ENCODE results near the gene FIGNL1.
A peak's percentile ranks its signal among the peaks of the same experiment; 100 is the strongest.
"Not testable (repeated sequence)": the region's sequence is repeated elsewhere in the genome, so short reads cannot be mapped to it uniquely, and the experiment has no call there.

FIGNL1 gene

DNA sequence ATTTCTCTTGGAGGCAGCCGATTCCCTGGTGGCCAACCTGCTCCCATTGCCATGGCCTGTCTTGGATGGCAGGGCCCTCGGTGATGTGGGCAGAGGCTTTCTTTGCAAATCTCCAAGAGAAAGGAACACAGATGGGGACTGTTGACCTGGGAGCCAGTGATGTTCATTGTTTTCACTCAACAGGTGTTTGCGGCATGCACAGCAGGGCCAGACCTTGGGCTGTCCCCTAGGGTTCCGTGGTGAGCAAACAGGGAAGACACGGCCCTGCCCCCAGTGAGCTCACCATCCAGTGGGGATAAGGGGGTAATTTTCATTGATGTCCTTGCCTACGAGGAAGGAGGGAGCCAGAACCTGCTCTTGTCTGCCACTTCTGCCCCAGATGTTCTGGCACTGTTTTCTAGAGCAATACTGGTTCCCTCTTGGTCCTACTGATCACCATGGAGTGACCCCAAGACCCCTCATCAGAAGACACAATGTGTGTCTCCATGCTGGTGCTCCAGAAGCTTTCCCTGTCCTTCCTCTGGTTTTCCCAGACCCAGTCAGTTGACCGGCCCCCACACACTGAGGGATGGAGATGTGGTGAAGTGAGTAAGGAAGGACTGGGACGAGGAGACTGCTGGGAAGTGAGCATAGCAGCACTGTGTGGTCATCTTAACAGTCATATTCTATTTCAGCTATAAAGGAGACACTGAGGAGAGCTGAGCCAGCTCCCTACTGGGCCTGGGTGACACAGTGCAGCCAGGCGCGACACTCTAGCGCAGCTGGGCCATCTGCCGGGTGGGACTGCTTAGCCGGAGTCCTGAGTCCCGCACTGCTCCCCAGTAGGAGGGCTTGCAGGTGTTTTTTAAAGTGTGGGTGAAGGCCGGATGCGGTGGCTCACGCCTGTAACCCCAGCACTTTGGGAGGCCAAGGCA, 20.4 kb upstream of the FIGNL1 start:
- FAIRE-seq = no peak
- no peak for TF ChIP-seq POLR2AphosphoS5 (IDR thresholded peaks at IDR 0.05; ENCODE audit: low read depth, low read length)
- TF ChIP-seq POLR2A (IDR thresholded peaks at IDR 0.05; ENCODE audit: low read depth, low read length) = no peak
- no peak for TF ChIP-seq TAF1 (IDR thresholded peaks at IDR 0.05; ENCODE audit: borderline replicate concordance, low read depth, low read length)
- DNase-seq (ENCODE audit: insufficient read length) = no peak

DNA sequence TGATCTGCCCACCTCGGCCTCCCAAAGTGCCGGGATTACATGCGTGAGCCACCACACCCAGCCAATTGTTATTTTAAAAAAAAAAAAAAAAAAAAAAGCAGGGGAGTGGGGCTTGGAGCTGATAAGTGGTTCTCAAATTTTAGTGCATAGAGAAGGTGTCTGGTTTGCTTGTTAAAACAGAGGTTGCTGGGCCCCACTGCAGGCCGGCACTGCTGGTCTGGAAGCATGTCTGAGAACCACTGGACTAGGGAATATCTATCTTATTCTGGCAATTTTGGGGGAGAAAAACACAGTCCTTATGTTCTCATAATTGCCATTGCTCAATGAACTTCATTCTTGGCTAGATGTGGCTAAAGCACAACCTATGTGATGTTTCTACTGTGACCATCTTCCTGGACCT, 19.0 kb upstream of the FIGNL1 start:
- DNase-seq (ENCODE audit: insufficient read length) (no peak), FAIRE-seq (no peak)
- no peak for TF ChIP-seq POLR2A (IDR thresholded peaks at IDR 0.05; ENCODE audit: low read depth, low read length)
- TF ChIP-seq POLR2AphosphoS5 (IDR thresholded peaks at IDR 0.05; ENCODE audit: low read depth, low read length) = no peak
- TF ChIP-seq TAF1 (IDR thresholded peaks at IDR 0.05; ENCODE audit: borderline replicate concordance, low read depth, low read length) = no peak

DNA sequence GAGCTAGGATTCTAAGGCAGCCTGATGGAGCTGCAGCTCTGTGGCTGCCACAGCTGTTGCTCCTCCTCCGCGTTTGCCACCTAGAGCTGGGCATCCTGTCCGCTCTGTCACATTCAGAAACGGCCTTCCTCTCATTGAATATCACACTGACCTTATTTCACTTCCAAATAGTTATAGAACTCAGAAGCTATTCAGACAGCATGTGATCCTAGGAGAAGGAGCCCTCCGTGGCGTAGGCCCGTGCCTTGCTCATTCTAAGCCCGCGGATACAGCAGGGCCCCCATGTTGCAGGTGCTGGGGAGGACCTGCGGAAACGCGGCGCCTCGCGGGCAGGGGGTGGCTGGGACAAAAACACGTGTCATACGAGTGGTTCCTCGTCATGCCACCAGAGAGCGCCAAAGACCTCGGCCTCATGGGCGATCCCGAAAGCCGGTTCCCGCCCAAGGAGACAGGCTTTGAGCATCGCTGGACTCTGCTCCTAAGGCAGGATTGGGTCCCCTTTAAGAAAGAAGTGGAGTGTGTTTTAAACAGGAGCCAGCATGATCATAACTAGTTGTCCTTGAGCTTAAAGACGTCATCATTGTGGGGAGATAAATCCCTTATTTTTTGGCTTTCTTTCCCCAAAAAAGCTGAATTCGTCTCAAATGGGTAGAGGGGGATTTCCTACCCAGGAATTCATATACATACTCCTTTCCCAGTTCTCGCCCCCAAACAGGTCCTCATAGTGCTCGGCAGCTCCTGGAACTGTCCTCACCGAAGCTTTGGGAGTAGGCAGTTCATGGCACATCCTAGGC, 17.9 kb upstream of the FIGNL1 start:
- TF ChIP-seq POLR2A (IDR thresholded peaks at IDR 0.05; ENCODE audit: low read depth, low read length) (no peak), POLR2AphosphoS5 (IDR thresholded peaks at IDR 0.05; ENCODE audit: low read depth, low read length) (no peak), TAF1 (IDR thresholded peaks at IDR 0.05; ENCODE audit: borderline replicate concordance, low read depth, low read length) (no peak)
- FAIRE-seq (peak; percentile 74), DNase-seq (ENCODE audit: insufficient read length) (peak; percentile 51)

DNA sequence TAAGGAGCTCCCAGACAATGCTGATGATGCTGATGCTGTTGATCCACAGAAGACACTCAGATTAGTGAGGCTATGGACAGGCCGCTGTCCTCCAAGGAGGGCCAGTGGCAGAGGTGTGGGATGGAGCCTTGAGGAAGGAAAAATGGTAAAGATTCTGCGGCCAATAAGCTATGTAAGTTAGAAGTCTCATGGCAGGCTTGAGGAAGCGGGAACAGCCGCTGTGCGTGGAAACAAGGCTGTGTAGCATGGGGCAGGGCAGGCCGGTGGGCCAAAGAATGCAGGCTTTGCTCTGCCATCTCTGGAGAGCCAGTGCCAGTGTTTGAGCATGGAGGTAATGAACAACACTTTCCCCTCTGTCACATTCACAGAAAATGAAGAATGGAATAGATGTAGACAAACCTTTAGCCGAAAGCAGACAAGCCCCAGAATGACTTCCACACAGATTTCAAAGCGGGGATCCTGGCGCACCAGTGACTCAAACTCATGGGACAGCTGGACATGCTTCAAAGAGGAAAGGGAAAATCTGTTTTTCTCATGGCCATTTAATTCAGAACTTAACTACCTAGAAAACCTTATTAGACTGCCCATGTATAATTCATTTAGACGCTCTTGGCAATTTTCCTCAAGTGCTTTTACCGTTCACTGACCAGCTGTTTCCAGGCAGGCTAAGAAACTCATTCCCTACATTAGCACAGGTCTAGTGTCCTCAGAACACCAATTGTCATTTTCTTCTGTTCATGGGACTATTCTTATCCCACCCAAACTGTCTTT, 16.9 kb upstream of the FIGNL1 start:
- TF ChIP-seq POLR2AphosphoS5 (IDR thresholded peaks at IDR 0.05; ENCODE audit: low read depth, low read length) (no peak), TAF1 (IDR thresholded peaks at IDR 0.05; ENCODE audit: borderline replicate concordance, low read depth, low read length) (no peak), POLR2A (IDR thresholded peaks at IDR 0.05; ENCODE audit: low read depth, low read length) (no peak)
- DNase-seq (ENCODE audit: insufficient read length) = no peak
- no peak for FAIRE-seq

DNA sequence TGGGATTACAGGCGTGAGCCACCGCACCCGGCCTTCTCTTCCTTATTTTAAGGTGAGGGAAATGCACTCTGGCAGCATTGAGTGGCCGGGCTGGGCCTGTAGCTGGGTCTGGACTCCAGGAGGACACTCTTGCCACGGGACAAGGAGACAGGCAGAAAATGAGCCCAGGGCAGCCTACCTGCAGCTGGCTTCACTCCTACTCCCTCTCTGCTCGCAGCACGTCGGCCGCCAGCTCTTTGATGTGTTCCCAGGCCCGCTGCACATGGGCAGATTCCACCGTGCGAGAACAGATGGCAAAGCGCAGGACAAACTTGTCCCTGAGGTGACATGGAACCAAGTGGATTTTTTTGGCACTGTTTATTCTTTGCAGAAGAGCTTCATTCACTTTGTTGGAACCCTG, 12.9 kb upstream of the FIGNL1 start:
- FAIRE-seq = no peak

DNA sequence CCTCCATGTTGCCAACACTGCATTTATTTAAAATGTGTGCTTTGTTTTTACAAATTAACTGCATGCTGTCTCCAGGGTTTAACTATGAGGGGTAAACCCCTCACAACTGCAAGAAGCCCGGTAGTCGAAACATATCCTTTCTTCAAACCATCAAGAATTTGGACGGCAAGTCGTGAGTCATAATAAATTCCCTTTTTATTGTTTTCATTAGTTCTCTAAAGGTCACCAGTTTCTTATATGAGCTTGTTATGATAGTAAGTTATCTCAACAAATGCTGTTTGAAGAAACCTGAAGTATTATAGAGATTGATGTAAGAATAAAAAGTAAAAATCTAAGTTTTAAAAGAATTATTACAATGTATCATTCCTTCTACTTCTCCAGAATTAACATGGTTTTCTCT, 12.2 kb upstream of the FIGNL1 start:
- no peak for TF ChIP-seq POLR2A (IDR thresholded peaks at IDR 0.05; ENCODE audit: low read depth, low read length)
- no peak for TF ChIP-seq POLR2AphosphoS5 (IDR thresholded peaks at IDR 0.05; ENCODE audit: low read depth, low read length)
- no peak for TF ChIP-seq TAF1 (IDR thresholded peaks at IDR 0.05; ENCODE audit: borderline replicate concordance, low read depth, low read length)
- no peak for FAIRE-seq
- DNase-seq (ENCODE audit: insufficient read length) = no peak

More for the DNA sequence above, 12.9 kb upstream of the FIGNL1 start:
- TF ChIP-seq POLR2AphosphoS5 (IDR thresholded peaks at IDR 0.05; ENCODE audit: low read depth, low read length) = no peak
- no peak for TF ChIP-seq POLR2A (IDR thresholded peaks at IDR 0.05; ENCODE audit: low read depth, low read length)
- TF ChIP-seq TAF1 (IDR thresholded peaks at IDR 0.05; ENCODE audit: borderline replicate concordance, low read depth, low read length) = no peak
- no peak for DNase-seq (ENCODE audit: insufficient read length)

DNA sequence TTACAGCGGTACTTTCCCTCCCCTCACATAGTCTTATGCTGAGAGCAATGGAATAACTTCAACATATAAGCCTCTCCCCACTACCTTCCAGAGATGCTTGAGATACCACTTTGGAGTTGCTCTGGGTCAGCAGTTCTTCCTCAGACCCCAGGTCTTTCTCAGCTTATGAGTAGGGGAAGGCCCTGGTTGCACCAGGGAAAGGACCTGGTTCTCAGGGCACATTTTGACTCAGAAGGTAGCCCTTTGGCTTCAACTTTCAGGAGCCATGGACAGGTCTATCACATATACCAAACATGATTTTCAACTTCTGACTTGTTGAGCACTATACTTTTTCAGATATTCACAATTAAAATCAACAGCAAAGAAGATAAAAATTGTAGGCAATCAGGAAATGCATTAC, 11.5 kb upstream of the FIGNL1 start:
- DNase-seq (ENCODE audit: insufficient read length) (no peak), FAIRE-seq (no peak)
- no peak for TF ChIP-seq POLR2A (IDR thresholded peaks at IDR 0.05; ENCODE audit: low read depth, low read length)
- no peak for TF ChIP-seq TAF1 (IDR thresholded peaks at IDR 0.05; ENCODE audit: borderline replicate concordance, low read depth, low read length)
- no peak for TF ChIP-seq POLR2AphosphoS5 (IDR thresholded peaks at IDR 0.05; ENCODE audit: low read depth, low read length)

DNA sequence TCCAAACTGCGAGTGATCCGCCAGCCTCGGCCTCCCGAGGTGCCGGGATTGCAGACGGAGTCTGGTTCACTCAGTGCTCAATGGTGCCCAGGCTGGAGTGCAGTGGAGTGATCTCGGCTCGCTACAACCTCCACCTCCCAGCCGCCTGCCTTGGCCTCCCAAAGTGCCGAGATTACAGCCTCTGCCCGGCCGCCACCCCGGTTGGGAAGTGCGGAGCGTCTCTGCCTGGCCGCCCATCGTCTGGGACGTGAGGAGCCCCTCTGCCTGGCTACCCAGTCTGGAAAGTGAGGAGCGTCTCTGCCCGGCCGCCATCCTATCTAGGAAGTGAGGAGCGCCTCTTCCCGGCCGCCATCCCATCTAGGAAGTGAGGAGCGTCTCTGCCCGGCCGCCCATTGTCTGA, 9.0 kb upstream of the FIGNL1 start:
- not testable (repeated sequence) for DNase-seq (ENCODE audit: insufficient read length); FAIRE-seq

DNA sequence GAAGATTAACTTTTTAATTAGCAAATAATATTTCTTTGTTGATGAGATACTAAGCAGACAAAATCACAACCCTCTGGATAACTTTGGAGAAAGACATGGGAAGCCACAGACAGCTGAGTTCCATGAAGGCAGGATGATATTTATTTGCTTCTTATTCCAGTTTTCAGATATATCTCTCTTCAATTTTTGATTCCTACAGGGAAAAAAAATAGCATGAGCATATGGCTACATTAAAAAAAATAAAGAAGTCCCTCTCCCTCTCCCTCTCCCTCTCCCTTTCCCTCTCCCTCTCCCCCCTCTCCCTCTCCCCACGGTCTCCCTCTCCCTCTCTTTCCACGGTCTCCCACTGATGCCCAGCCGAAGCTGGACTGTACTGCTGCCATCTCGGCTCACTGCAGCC, 8.5 kb upstream of the FIGNL1 start:
- not testable (repeated sequence) for FAIRE-seq; DNase-seq (ENCODE audit: insufficient read length)

DNA sequence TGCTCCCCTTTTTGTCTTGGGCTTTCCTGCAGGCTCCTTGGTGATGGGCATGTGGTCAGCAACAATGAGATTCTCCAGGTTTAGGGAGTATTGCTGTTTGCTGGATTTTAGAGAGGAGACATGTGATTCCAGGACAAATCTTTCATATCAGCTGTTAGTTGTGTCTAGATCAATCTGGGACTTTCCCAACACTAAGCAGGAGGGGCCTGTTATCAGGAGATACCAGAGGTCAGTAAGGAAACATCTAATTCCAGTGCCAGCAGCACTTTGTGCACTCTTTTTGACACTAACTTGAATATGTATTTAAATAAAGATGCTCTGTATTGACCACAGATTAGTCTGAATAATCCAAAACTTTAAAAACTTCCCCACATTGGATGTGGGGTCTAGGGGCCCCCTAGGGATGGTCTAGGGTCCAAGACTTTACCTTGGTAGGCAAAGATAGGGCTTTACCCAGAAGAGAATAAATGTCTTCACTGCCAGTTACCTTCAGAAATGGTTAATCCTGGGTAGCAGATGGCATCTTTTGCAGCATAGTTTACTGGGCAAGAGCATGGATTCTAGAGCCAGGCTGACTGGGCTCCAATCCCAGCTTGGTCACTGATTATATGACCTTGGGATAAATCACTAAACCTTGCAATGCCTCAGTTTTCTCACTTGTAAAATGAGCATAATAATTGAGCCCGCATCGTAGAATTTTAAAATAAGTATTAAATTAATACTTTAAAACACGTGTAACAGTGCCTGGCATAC, 6.4 kb upstream of the FIGNL1 start:
- FAIRE-seq (no peak), DNase-seq (ENCODE audit: insufficient read length) (no peak)
- no peak for TF ChIP-seq POLR2A (IDR thresholded peaks at IDR 0.05; ENCODE audit: low read depth, low read length)
- TF ChIP-seq POLR2AphosphoS5 (IDR thresholded peaks at IDR 0.05; ENCODE audit: low read depth, low read length) = no peak
- TF ChIP-seq TAF1 (IDR thresholded peaks at IDR 0.05; ENCODE audit: borderline replicate concordance, low read depth, low read length) = no peak

DNA sequence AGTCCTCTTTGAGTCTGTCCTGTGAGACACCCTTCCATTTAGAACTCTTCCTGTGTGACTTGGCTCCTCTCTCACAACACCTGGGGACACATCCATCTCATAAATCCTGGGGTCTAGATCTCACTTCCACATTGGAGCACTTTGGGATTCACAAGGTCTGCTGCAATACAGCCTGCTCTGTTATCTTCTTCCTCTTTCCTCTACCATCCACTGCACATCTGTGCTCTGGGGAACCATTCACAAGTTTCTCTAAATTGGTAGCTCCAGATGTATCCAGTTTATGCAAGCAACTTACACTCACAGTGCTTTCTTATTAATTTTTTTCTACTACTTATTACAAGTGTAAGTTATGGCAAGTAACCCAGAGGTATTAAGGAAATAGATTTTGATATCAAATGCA, 5.5 kb upstream of the FIGNL1 start:
- FAIRE-seq = no peak
- no peak for DNase-seq (ENCODE audit: insufficient read length)
- no peak for TF ChIP-seq POLR2AphosphoS5 (IDR thresholded peaks at IDR 0.05; ENCODE audit: low read depth, low read length)
- no peak for TF ChIP-seq POLR2A (IDR thresholded peaks at IDR 0.05; ENCODE audit: low read depth, low read length)
- TF ChIP-seq TAF1 (IDR thresholded peaks at IDR 0.05; ENCODE audit: borderline replicate concordance, low read depth, low read length) = no peak

All from GM12892 (cell line).